ENCODE results near the gene IL1B. TPM values are rescaled to one million over a fixed set of nuclear protein-coding genes. Genes with fewer than 3 reads are reported as not detected.
"Not testable (repeated sequence)": the region's sequence is repeated elsewhere in the genome, so short reads cannot be mapped to it uniquely, and the experiment has no call there.

The IL1B gene
- total RNA-seq, 2 experiments from 2014 or later, result 0.44 TPM; not detected in 1

GRCh38 chr2:112876257-112876970 is 39.8 kb upstream of the IL1B start:
- no peak overlapping the region for H3K27ac Mint-ChIP-seq

GRCh38 chr2:112870841-112871835 is 34.6 kb upstream of the IL1B start:
- DNase-seq, result no peak
- peaks cover 3% of the 10 kb centered on the region for H3K4me1 Mint-ChIP-seq (ENCODE audit: low read depth)
- H3K4me3 Mint-ChIP-seq, result no peak overlapping the region
- CTCF ChIA-PET, result interaction anchor here (1.3 kb wide), 1 partner anchor 122 kb away, joined by 4 read pairs; no protein-coding TSS in a partner anchor
- peaks cover 16% of the 10 kb centered on the region for H3K27me3 Mint-ChIP-seq
- intact Hi-C loops (cut with micrococcal nuclease), result no loop called here
- H3K9me3 Mint-ChIP-seq, result no peaks in the 10 kb centered on the region
- POLR2A ChIA-PET, result no interaction called here
- H3K36me3 Mint-ChIP-seq, result no peaks in the 10 kb centered on the region
- H3K27ac Mint-ChIP-seq, result no peak overlapping the region

More at GRCh38 chr2:112876257-112876970, 39.8 kb upstream of the IL1B start:
- H3K4me3 Mint-ChIP-seq, result no peak overlapping the region
- H3K36me3 Mint-ChIP-seq, result no peaks in the 10 kb centered on the region
- H3K4me1 Mint-ChIP-seq (ENCODE audit: low read depth), result peaks cover 17% of the 10 kb centered on the region
- H3K9me3 Mint-ChIP-seq, result no peaks in the 10 kb centered on the region
- no peak for DNase-seq
- ChIA-PET POLR2A (no interaction called here), CTCF (interaction anchor here (2.3 to 7.5 kb wide), 2 partner anchors 10 to 125 kb away, joined by 9 to 84 read pairs; no protein-coding TSS in a partner anchor)
- peaks cover 4% of the 10 kb centered on the region for H3K27me3 Mint-ChIP-seq
- intact Hi-C loops (cut with micrococcal nuclease), result no loop called here

GRCh38 chr2:112869258-112869842 is 32.8 kb upstream of the IL1B start:
- Mint-ChIP-seq H3K9me3 (no peaks in the 10 kb centered on the region), H3K27me3 (peaks cover 16% of the 10 kb centered on the region), H3K27ac (no peak overlapping the region), H3K36me3 (no peaks in the 10 kb centered on the region), H3K4me3 (no peak overlapping the region), H3K4me1 (ENCODE audit: low read depth) (peaks cover 3% of the 10 kb centered on the region)
- POLR2A ChIA-PET, result no interaction called here
- intact Hi-C loops (cut with micrococcal nuclease), result no loop called here
- CTCF ChIA-PET, result interaction anchor here (1.9 kb wide), 1 partner anchor 16 kb away, joined by 7 read pairs; no protein-coding TSS in a partner anchor
- peak; percentile 53 for DNase-seq

- no peak for DNase-seq
- no peaks in the 10 kb centered on the region for H3K9me3 Mint-ChIP-seq
- no peak overlapping the region for H3K27ac Mint-ChIP-seq
- no peak overlapping the region for H3K4me3 Mint-ChIP-seq
- no peaks in the 10 kb centered on the region for H3K36me3 Mint-ChIP-seq
- ChIA-PET POLR2A (no interaction called here), CTCF (interaction anchor here (1.9 kb wide), 1 partner anchor 17 kb away, joined by 7 read pairs; no protein-coding TSS in a partner anchor)
- H3K27me3 Mint-ChIP-seq, result peaks cover 14% of the 10 kb centered on the region
- intact Hi-C loops (cut with micrococcal nuclease), result no loop called here
- H3K4me1 Mint-ChIP-seq (ENCODE audit: low read depth), result peaks cover 3% of the 10 kb centered on the region
Observed at GRCh38 chr2:112867701-112868631, 31.4 kb upstream of the IL1B start.

- H3K4me1 Mint-ChIP-seq (ENCODE audit: low read depth), result peaks cover 3% of the 10 kb centered on the region
- CTCF ChIA-PET, result no interaction called here
- no peak overlapping the region for H3K27ac Mint-ChIP-seq
- no peaks in the 10 kb centered on the region for H3K9me3 Mint-ChIP-seq
- no peak overlapping the region for H3K4me3 Mint-ChIP-seq
- H3K27me3 Mint-ChIP-seq, result peaks cover 12% of the 10 kb centered on the region
- H3K36me3 Mint-ChIP-seq, result no peaks in the 10 kb centered on the region
- POLR2A ChIA-PET, result no interaction called here
- no peak for DNase-seq
- intact Hi-C loops (cut with micrococcal nuclease), result no loop called here
Observed at GRCh38 chr2:112866128-112866835, 29.7 kb upstream of the IL1B start.

GRCh38 chr2:112864072-112864471 is 27.5 kb upstream of the IL1B start:
- H3K27me3 Mint-ChIP-seq, result peaks cover 2% of the 10 kb centered on the region
- intact Hi-C loops (cut with micrococcal nuclease), result no loop called here
- peaks cover 13% of the 10 kb centered on the region for H3K9me3 Mint-ChIP-seq
- CTCF ChIA-PET, result interaction anchor here (1.2 kb wide), 1 partner anchor 21 kb away, joined by 7 read pairs; no protein-coding TSS in a partner anchor
- POLR2A ChIA-PET, result no interaction called here
- DNase-seq, result no peak
- H3K4me3 Mint-ChIP-seq, result no peak overlapping the region
- H3K27ac Mint-ChIP-seq, result no peak overlapping the region
- H3K4me1 Mint-ChIP-seq (ENCODE audit: low read depth), result no peaks in the 10 kb centered on the region
- H3K36me3 Mint-ChIP-seq, result peaks cover 2% of the 10 kb centered on the region

GRCh38 chr2:112859406-112860183 is 23.0 kb upstream of the IL1B start:
- H3K27ac Mint-ChIP-seq; intact Hi-C loops (cut with micrococcal nuclease); H3K27me3 Mint-ChIP-seq; H3K4me3 Mint-ChIP-seq; H3K4me1 Mint-ChIP-seq (ENCODE audit: low read depth); DNase-seq; POLR2A ChIA-PET; H3K36me3 Mint-ChIP-seq: not testable (repeated sequence)
- H3K9me3 Mint-ChIP-seq, result peaks cover 26% of the 10 kb centered on the region
- CTCF ChIA-PET, result interaction anchor here (0.7 to 1.2 kb wide), 2 partner anchors 110 kb away, joined by 3 to 4 read pairs; no protein-coding TSS in a partner anchor

- ChIA-PET POLR2A (no interaction called here), CTCF (interaction anchor here (0.7 to 1.8 kb wide), 3 partner anchors 12 to 91 kb away, joined by 3 to 4 read pairs (median 3); no protein-coding TSS in a partner anchor)
- Mint-ChIP-seq H3K36me3 (no peaks in the 10 kb centered on the region), H3K9me3 (no peaks in the 10 kb centered on the region), H3K27me3 (peaks cover 17% of the 10 kb centered on the region), H3K4me1 (ENCODE audit: low read depth) (no peaks in the 10 kb centered on the region), H3K4me3 (no peak overlapping the region), H3K27ac (no peak overlapping the region)
- no peak for DNase-seq
- intact Hi-C loops (cut with micrococcal nuclease), result no loop called here
Observed at GRCh38 chr2:112850588-112850987, 14.0 kb upstream of the IL1B start.

GRCh38 chr2:112849956-112850355 is 13.4 kb upstream of the IL1B start:
- H3K9me3 Mint-ChIP-seq, result no peaks in the 10 kb centered on the region
- DNase-seq, result no peak
- ChIA-PET POLR2A (no interaction called here), CTCF (interaction anchor here (0.7 kb wide), 2 partner anchors 92 kb away, joined by 3 to 4 read pairs; no protein-coding TSS in a partner anchor)
- no peaks in the 10 kb centered on the region for H3K36me3 Mint-ChIP-seq
- H3K4me3 Mint-ChIP-seq, result no peak overlapping the region
- no peaks in the 10 kb centered on the region for H3K4me1 Mint-ChIP-seq (ENCODE audit: low read depth)
- no peak overlapping the region for H3K27ac Mint-ChIP-seq
- H3K27me3 Mint-ChIP-seq, result peaks cover 17% of the 10 kb centered on the region
- intact Hi-C loops (cut with micrococcal nuclease), result no loop called here

- POLR2A ChIA-PET, result no interaction called here
- H3K27ac Mint-ChIP-seq, result no peak overlapping the region
- H3K36me3 Mint-ChIP-seq, result no peaks in the 10 kb centered on the region
- CTCF ChIA-PET, result interaction anchor here (1.9 kb wide), 1 partner anchor 37 kb away, joined by 7 read pairs; no protein-coding TSS in a partner anchor
- H3K9me3 Mint-ChIP-seq, result no peaks in the 10 kb centered on the region
- no peaks in the 10 kb centered on the region for H3K4me1 Mint-ChIP-seq (ENCODE audit: low read depth)
- H3K27me3 Mint-ChIP-seq, result peaks cover 17% of the 10 kb centered on the region
- no peak for DNase-seq
- intact Hi-C loops (cut with micrococcal nuclease), result no loop called here
- H3K4me3 Mint-ChIP-seq, result no peak overlapping the region
Observed at GRCh38 chr2:112848833-112849232, 12.3 kb upstream of the IL1B start.
